PC-3 (cell line): ENCODE data around the gene HOXC5. TPM values are rescaled to one million over a fixed set of nuclear protein-coding genes. Genes with fewer than 3 reads are reported as not detected.
A peak's percentile ranks its signal among the peaks of the same experiment; 100 is the strongest.

ENCODE experiments used
- ATAC-seq: fragments of 200-7000 bp; cut with Tn5 transposase; 2 replicates; pipeline ENCODE4 v1.9.1; 2020; ENCODE audit warnings: mild to moderate bottlenecking, moderate library complexity
- BruUV-seq: library from RNA; stranded (reverse); fragments of 400-500 nt; replicated peaks from 2 replicates; lab custom pipeline; 2021; lab: Mats Ljungman, UMichigan
- CTCF ChIA-PET: fragments of 300-600 bp; sonication (Branson Sonifier 250); formaldehyde crosslinking; loops from one replicate; lab custom pipeline; 2022; ENCODE audit warnings: antibody characterized with exemption; lab: Charles Lee
- POLR2A ChIA-PET: fragments of 300-600 bp; sonication (Branson Sonifier 250); formaldehyde crosslinking; loops from one replicate; lab custom pipeline; 2022; ENCODE audit warnings: antibody characterized with exemption; ENCODE audit not compliant: unreplicated experiment; lab: Charles Lee
- DNase-seq: peaks from one replicate; pipeline ENCODE4 v3.0.0-alpha.2; 2015
- H2AFZ ChIP-seq: fragments of 300-600 bp; sonication (generic); 2 replicates; pipeline ENCODE4 v1.6.0; 2016; ENCODE audit warnings: antibody characterized with exemption, low read length
- H3F3A ChIP-seq: fragments of 300-600 bp; sonication (generic); one replicate; pipeline ENCODE4 v1.6.0; 2017; ENCODE audit warnings: antibody characterized with exemption, low read length, control low read depth, mild to moderate bottlenecking; ENCODE audit not compliant: unreplicated experiment
- H3K27ac ChIP-seq: fragments of 300-600 bp; sonication (generic); 2 replicates; pipeline ENCODE4 v1.5.1; 2016; ENCODE audit warnings: mild to moderate bottlenecking, low read length
- H3K27me3 ChIP-seq: fragments of 300-600 bp; sonication (generic); 2 replicates; pipeline ENCODE4 v1.6.1; 2016; ENCODE audit warnings: low read length, mixed read lengths
- H3K36me3 ChIP-seq: fragments of 300-600 bp; sonication (generic); 2 replicates; pipeline ENCODE4 v1.6.1; 2016; ENCODE audit warnings: low read depth, mixed run types, low read length, mixed read lengths
- H3K4me1 ChIP-seq: fragments of 300-600 bp; sonication (generic); 2 replicates; pipeline ENCODE4 v1.5.1; 2016; ENCODE audit warnings: low read length; ENCODE audit not compliant: insufficient read depth
- H3K4me2 ChIP-seq: fragments of 300-600 bp; sonication (generic); 2 replicates; pipeline ENCODE4 v1.6.0; 2016; ENCODE audit warnings: low read length
- H3K4me3 ChIP-seq: fragments of 300-600 bp; sonication (generic); 2 replicates; pipeline ENCODE4 v1.5.1; 2016; ENCODE audit warnings: mild to moderate bottlenecking, low read length, mixed read lengths
- H3K79me2 ChIP-seq: fragments of 300-600 bp; sonication (generic); 2 replicates; pipeline ENCODE4 v1.6.1; 2017; ENCODE audit warnings: low read length, mixed read lengths
- H3K9ac ChIP-seq: fragments of 300-600 bp; sonication (generic); 2 replicates; pipeline ENCODE4 v1.6.0; 2016; ENCODE audit warnings: mild to moderate bottlenecking, low read length
- H3K9me2 ChIP-seq: fragments of 300-600 bp; sonication (generic); replicated peaks from 2 replicates; pipeline ENCODE4 v1.6.1; 2016; ENCODE audit warnings: mixed run types, low read length, mixed read lengths
- H3K9me3 ChIP-seq: fragments of 300-600 bp; sonication (generic); 2 replicates; pipeline ENCODE4 v1.6.1; 2016; ENCODE audit warnings: low read length, mixed read lengths
- H4K20me1 ChIP-seq: fragments of 300-600 bp; sonication (generic); 2 replicates; pipeline ENCODE4 v1.6.1; 2016; ENCODE audit warnings: low read length, mixed read lengths
- EZH2 ChIP-seq: fragments of 300-600 bp; sonication (generic); IDR thresholded peaks from one replicate; pipeline ENCODE4 v1.6.1; 2017; ENCODE audit warnings: antibody characterized with exemption, mild to moderate bottlenecking, low read length; ENCODE audit not compliant: unreplicated experiment
- EZH2phosphoT487 ChIP-seq: fragments of 300-600 bp; sonication (generic); IDR thresholded peaks from 2 replicates; pipeline ENCODE4 v1.6.1; 2018; ENCODE audit warnings: mild to moderate bottlenecking, antibody characterized with exemption, low read length, borderline replicate concordance
- intact Hi-C: fragments of 100-400 bp; cut with micrococcal nuclease; formaldehyde crosslinking; loops from 2 replicates; pipeline ENCODE4 v1.9.0; 2023
- total RNA-seq: library from RNA; depleted of rRNA; stranded (reverse); fragments of >200 nt; gene quantifications from 2 replicates; pipeline ENCODE4 v1.2.3, GENCODE V29; 2014
- TF ChIP-seq, protein P1 (sequence below): fragments of 300-600 bp; sonication (generic); conservative IDR thresholded peaks from 2 replicates; pipeline ENCODE4 v1.5.1; 2017; ENCODE audit warnings: antibody characterized with exemption, low read depth, mild to moderate bottlenecking, low read length

The HOXC5 gene
- total RNA-seq, 1 experiment from 2014 or later: 0.26 TPM

DNA sequence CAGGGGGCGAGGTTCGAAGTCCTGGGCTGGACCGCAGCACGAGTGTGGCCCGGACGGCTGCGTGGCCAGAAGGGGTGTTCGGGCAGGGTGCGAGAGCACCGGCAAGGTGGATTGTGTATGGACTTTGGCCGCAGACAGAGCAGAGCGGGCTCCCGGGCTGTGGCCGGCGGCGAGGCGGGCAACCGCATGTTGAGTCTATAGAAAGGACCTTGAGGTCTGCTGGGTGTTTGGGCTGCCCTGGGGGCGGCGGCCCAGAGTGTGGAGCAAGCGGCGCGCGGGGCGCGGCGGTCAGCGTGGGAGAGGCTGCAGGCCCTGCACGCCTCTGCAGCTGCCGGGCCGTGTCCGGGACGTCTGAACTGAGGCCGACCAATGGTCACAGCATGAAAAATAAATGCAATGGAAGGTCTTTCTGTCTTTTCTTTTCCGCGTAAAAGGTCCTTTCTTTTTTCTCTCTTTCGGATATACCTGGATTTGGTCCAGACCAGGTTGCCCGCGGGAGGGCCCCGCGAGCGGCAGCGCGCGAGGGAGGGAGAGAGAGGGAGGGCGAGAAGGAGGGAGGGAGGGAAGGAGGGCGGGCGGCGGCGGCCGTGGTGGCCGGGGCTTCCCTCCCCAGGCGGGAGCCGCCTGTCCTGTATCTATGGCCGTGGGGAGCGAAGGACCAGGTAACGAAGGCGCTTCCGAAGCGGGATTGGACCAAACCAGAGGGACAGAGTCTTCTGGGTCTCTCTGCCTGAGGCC, 38.4 kb upstream of the HOXC5 start:
- Histone ChIP-seq H3K9ac (peak overlapping the region; percentile 94), H3K9me2 (no peaks in the 10 kb centered on the region), H3K79me2 (peaks cover 78% of the 10 kb centered on the region), H4K20me1 (no peaks in the 10 kb centered on the region), H3K4me1 (peaks cover 46% of the 10 kb centered on the region), H3K4me2 (peak overlapping the region; percentile 98), H2AFZ (peak overlapping the region; percentile 80), H3K27me3 (no peaks in the 10 kb centered on the region), H3K27ac (peak overlapping the region; percentile 86), H3F3A (no peaks in the 10 kb centered on the region), H3K36me3 (no peaks in the 10 kb centered on the region), H3K4me3 (peak overlapping the region; percentile 78), H3K9me3 (no peaks in the 10 kb centered on the region)
- ATAC-seq: no peak
- POLR2A ChIA-PET: interaction anchor here (0.6 kb wide), 2 partner anchors 58 to 235 kb away, joined by 3 to 6 read pairs; no protein-coding TSS in a partner anchor
- intact Hi-C loops: no loop called here
- BruUV-seq: no TSS peak
- TF ChIP-seq, protein P1, sequence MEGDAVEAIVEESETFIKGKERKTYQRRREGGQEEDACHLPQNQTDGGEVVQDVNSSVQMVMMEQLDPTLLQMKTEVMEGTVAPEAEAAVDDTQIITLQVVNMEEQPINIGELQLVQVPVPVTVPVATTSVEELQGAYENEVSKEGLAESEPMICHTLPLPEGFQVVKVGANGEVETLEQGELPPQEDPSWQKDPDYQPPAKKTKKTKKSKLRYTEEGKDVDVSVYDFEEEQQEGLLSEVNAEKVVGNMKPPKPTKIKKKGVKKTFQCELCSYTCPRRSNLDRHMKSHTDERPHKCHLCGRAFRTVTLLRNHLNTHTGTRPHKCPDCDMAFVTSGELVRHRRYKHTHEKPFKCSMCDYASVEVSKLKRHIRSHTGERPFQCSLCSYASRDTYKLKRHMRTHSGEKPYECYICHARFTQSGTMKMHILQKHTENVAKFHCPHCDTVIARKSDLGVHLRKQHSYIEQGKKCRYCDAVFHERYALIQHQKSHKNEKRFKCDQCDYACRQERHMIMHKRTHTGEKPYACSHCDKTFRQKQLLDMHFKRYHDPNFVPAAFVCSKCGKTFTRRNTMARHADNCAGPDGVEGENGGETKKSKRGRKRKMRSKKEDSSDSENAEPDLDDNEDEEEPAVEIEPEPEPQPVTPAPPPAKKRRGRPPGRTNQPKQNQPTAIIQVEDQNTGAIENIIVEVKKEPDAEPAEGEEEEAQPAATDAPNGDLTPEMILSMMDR: no peak
- no peak for TF ChIP-seq EZH2
- TF ChIP-seq EZH2phosphoT487: no peak
- no peak for DNase-seq
- CTCF ChIA-PET: no interaction called here

DNA sequence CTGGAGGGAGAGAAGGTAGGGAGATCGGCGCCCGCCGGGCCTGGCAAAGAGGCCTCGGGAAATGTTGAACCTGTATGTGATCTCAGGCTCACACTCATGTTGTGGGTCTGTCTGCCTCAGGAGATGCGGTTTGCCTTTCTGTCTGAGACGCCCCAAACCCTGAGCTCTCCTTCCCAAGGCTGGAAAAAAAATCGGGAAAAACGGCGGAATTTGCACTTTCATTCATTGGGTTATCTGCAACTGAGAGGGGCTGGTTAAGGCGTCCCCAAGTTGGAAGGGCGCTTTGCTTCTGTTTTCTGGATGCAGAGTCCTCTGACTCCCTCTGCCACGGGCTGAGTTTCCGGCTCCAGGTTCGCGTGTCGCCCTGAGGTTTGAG, 37.9 kb upstream of the HOXC5 start:
- H3K9me3 ChIP-seq: no peaks in the 10 kb centered on the region
- no peaks in the 10 kb centered on the region for H3F3A ChIP-seq
- H3K36me3 ChIP-seq: no peaks in the 10 kb centered on the region
- H3K9ac ChIP-seq: peak overlapping the region; percentile 94
- BruUV-seq: TSS peak; percentile 92
- peaks cover 43% of the 10 kb centered on the region for H3K4me1 ChIP-seq
- POLR2A ChIA-PET: interaction anchor here (0.6 kb wide), 2 partner anchors 57 to 234 kb away, joined by 3 to 6 read pairs; no protein-coding TSS in a partner anchor
- H3K4me3 ChIP-seq: peak overlapping the region; percentile 78
- H3K79me2 ChIP-seq: peaks cover 83% of the 10 kb centered on the region
- DNase-seq (no peak), ATAC-seq (no peak; the same call in 1 of the 2 replicates)
- intact Hi-C loops: no loop called here
- no peaks in the 10 kb centered on the region for H3K9me2 ChIP-seq
- peak overlapping the region; percentile 80 for H2AFZ ChIP-seq
- H3K4me2 ChIP-seq: peak overlapping the region; percentile 98
- no peaks in the 10 kb centered on the region for H3K27me3 ChIP-seq
- H3K27ac ChIP-seq: peak overlapping the region; percentile 86
- no peaks in the 10 kb centered on the region for H4K20me1 ChIP-seq
- TF ChIP-seq EZH2phosphoT487 (no peak), EZH2 (no peak)
- TF ChIP-seq, protein P1: no peak
- CTCF ChIA-PET: no interaction called here
